ENCODE results near the gene PCNX1.

The PCNX1 gene

DNA sequence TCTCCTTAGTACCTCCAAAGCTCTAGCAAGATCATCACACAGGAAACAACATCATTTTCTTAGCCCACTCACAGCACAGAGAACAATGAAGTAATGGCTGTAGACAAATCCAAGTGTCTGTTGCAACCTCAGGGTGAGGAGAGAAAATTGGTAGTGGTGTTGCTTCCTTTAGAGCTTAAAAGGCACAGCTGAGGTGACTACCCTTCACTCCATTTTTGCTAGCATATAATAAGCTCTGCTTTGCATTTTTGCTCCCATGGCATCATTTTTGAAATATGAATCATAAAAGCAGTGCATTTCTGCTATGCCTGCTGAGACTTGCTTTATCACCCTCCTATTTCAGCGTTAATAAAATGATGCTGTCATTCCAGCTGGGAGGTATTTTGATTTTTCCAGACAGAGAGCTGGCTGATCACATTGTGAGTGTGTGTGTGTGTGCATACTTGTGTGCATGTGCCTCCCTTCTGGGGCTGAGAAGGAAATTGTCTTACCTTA lies 18.5 kb upstream of the PCNX1 start:
- no peak for DNase-seq (ENCODE audit: low spot score)

DNA sequence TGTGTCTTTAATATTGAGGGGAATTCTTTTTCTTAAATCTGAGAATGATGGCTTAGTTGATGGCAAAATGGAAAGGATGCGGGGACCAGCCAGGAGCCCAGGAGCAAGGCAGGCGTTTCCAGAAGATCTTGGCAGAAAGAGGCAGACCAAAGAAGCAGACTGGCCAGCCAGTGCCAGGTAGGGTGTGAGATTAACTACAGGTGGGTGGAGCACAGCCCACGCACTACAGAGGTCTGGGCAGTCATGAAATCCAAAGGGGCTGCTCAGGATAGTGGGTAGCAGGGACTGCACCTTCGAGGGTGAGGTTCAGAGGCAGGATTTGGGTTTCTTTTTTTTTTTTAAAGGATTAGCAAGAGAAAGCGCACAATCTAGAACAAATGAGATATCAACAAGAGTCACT lies 17.7 kb upstream of the PCNX1 start:
- no peak for DNase-seq (ENCODE audit: low spot score)

DNA sequence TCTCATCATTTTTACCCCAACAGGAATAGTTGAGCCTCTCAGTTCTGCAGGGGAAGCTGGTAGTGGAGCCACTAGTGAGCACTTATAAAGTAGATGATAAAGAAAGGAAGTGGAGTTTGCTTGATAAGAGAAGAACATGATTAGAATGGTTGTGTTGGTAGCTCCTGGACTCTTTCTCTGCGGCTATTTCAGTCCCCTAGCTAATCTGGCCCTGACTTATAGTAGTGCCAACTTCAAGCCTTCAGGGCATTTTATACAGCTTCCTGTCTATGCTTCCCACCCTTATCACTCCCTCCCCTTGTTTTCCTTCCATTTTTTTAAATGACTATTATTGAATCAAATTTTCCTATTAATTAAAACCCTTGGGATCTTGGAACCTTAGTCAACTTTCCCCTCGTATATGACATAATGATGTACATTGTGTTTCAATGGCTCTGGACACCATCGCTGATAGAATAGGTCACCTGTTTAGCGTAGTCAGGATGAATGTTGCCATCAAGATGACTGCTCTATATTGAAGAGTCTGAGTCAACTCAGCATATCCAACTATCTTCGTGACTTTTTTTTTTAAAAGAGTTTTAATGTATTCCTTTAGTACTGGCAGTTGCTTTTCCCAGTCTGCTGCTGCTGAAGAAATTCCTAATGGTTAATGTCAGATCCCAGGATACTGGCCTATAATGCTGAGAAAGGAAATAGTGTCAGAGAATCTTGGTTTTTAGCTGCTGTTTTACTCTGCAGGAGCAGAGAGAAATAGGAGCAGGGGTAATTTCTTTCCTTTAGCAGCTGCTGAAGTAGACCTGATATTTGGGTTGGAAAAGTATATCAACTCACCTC lies 16.2 kb upstream of the PCNX1 start:
- no peak for DNase-seq (ENCODE audit: low spot score)

DNA sequence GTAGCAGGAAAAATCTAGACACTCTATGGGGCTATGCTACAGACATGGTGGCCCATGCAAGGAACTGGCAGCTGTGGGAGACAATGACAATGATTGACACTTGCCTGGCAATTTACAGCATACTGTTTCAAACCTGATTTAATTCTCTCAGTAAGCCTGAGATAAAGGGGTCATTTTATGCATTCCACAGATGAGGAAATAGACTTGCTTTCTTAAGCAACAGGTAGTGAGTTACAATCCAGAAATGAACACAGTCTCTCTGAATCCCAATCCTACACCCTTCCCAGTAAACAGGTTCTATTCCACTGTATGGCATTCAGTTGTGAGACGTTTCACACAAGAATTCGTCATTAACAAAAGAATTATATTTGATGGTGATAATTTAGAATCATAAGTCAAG lies 15.5 kb upstream of the PCNX1 start:
- no peak for DNase-seq (ENCODE audit: low spot score)

DNA sequence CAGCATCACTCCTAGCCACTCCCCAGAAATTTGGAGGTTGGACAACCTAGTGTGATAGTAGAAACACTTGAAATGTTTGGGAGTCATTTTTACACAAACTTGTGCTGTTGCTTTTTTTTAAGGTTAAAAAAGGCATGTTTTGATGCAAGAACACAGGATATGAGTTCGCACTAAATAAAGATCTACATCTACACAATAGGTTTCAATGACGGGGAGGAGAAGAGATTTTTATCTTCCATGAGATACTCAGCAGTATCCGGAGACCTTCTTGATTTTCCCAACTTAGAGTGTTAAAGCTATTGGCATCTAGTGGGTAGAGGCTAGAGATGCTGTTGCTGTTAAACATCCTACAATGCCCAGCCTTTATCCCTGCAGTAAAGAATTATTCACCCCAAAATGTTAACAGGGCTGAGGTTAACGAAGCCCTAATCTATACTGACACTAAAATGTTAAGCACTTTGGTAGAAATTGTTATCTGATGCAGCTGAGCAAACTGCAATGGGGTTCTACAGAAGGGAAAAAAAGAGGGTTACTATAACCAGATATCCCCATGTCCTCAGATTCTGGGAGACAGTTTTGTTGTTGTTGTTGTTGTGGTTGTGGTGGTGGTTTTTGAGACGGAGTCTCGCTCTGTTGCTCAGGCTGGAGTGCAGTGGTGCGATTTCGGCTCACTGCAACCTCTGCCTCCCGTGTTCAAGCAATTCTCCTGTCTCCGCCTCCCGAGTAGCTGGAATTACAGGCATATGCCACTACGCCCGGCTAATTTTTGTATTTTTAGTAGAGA lies 14.0 kb upstream of the PCNX1 start:
- peak; percentile 43 for DNase-seq (ENCODE audit: low spot score)

DNA sequence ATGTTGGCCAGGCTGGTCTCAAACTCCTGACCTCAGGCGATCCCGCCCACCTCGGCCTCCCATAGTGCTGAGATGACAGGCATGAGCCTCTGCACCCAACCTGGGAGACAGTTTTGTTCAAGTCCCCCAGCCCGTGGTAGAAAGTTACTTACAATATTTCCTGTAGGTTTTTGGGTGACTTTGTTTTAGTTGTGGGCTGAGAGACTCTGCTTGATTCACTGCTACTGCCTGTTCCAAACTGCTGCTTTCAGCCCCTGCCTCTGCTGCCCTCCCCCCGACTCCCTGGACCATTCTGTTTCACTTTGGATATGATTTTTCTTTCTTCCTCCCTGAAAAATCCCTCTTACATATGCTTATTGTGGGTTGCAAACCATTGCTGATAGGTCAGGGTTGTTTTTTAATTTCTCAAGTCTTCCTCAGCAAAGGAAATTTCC lies 13.4 kb upstream of the PCNX1 start:
- no peak for DNase-seq (ENCODE audit: low spot score)

DNA sequence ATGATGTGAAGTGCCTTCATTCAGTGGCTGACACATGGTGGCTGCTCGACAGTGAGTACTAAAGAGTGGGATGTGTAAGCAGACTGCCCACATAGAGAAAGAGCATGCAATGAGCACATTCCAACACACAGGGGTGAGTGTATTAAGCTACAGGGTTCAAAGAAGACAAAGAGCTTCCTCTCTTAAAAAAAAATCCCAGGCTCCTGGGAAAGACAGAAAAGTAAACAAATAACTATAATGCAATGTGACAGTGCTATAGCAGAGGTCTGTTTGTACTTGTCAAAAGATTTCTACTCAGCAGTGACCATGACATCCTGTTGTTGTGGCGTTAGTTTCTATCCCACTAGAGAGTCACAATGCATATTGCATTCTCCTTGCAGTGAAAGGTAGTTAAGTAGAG lies 12.4 kb upstream of the PCNX1 start:
- DNase-seq (ENCODE audit: low spot score) = no peak

DNA sequence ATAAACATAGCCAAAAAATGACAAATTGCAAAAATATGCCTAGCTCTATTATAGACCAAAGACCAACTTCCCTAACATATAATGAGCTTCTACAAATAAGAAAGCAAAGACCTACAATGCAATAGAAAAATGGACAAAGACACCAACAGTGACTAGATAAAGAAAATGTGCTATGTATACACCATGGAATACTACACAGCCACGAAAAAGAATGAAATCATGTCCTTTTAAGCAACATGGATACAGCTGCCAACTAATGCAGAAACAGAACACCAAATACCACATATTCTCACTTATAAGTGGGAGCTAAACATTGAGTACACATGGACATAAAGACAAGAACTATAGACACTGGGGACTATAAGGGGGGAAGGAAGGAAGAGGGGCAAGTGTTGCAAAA lies 10.9 kb upstream of the PCNX1 start:
- no peak for DNase-seq (ENCODE audit: low spot score)

DNA sequence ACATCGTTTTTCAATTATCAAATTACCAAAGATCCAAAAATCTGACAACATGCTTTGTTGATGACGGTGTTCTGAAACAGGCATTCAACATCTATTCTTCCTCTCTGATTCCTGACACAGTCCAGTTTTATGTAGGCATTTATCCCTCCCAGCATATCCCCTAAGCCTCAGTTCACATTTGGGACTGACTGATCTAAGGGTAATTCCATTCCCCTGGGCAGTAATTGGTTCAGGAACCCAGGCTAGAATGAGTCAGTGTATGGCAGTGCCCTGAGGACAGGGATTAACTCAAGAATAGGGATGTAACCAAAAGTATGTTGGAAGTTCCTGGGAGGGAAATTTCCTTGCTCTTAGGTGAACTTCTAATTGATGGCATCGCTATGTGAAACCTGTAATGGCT lies 10.3 kb upstream of the PCNX1 start:
- no peak for DNase-seq (ENCODE audit: low spot score)

DNA sequence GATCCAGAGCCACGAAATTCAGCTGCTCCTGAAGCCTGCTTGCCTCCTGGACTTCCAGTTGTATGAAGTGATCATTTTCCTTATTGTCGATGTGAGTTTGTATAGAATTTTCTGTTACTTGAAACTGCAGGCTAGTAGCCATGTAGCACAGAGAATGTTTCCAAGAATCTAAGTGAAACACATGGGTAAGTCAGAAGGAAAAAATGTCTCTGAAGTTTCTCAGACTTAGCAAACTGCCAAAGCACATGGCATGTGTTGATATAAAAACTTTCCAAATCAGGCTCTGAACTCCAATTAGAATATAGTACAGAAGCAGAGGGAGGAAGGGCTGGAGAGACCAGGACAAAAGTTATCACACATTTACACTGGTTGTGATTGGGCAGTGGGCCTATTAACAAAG lies 9.8 kb upstream of the PCNX1 start:
- no peak for DNase-seq (ENCODE audit: low spot score)

DNA sequence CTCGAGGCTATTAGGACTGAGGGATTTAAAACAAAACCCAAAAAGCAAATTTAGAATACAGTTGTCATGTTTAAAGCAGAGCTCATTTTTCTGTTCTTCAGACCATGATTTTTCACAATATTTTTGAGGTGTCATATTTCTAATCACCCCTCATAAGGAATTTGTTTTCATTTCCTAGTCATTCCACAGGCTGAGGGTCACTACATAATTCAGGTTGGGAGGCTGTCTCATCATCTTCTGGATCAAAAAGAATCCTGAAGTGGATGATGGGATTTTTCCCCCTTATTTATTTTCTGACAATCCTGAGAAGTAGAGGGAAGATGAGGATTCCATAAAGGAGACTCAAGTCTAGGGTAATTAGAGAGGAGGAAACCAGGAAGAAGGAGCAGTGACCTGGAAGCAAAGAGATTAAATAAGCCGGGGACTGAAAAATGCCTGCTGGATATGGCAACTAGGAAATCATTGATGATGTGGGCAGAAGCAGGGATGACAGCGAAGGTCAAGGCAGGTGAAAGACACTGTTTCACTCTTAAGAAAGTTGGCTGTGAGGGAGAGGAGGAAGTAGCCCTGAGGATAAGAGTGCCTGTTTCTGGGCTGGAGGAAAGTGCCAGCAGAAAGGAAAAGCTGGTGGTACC lies 9.0 kb upstream of the PCNX1 start:
- DNase-seq (ENCODE audit: low spot score) = no peak

DNA sequence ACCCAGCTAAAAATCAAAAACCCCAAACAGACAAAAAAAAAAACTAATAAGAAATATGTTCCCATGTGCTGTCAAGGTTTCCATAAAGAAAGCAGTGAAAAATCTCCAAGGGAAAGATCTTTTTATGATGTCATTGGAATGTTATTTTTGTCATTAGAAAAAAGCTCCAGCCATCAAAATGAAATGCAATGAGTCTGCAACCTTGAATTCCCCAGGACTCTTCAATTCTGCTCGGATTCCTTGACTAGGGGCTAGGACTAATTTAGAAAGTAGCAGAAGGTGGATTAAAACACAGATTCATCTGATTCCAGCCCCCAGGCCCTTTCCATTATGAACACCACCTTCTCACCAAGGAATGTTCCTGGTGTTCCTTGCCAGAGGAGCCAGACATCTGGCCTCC lies 6.0 kb upstream of the PCNX1 start:
- no peak for DNase-seq (ENCODE audit: low spot score)

DNA sequence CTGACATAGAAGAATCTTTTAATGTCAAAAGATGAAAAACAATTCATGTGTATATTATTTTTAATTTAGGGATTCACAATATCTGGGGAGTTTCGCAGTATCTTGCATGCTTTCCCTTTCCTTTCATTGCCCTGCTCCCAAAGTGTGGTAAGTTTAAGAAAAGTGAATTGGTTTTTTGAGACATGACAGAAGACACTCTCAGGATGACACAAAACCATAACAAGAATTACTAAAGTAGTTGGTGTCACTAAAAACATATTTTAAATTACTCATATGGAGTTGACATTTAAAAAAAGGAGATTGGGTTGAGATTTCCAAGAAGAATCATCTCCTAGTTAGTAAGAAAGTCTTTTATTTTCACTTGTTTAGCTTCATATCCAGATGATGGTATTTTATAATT lies 5.1 kb upstream of the PCNX1 start:
- DNase-seq (ENCODE audit: low spot score) = peak; percentile 63

DNA sequence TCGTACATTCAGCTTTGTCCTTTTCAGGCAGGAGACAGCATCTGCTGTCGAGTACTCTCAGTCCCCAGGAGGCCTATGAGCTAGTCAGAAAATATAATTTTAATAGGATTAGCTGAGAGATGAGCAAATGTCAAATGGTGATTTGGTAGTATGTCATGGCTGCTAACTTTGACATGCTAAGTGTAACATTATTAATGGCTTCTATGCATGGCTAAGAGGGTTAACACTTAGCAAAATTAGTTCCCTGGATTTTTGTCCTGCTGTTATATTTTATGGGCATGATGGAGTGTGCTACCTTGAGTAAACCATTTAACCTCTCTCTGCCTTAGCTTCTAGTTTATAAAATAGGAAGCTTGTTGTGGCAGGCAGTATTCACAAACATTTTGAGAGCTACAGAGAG lies 2.9 kb upstream of the PCNX1 start:
- no peak for DNase-seq (ENCODE audit: low spot score)

DNA sequence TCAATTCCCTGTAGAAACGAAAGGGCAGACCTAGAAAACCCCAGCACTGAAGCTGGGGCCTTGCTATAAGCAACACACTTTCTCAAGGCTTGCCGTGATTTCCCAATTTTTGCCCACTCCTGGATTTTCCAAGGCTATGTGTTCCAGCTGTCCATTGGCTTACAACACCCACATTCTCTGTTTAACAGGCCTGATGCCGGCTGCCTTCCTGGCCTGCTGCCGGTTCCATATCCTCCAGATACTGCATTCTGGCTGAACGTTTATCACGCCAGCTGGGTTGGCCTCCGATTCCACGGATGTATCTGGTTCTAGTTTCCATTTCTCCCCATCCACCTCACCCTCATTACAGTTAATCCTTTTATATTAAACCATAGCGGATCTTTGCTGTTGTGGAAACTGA lies 2.0 kb upstream of the PCNX1 start:
- no peak for DNase-seq (ENCODE audit: low spot score)

DNA sequence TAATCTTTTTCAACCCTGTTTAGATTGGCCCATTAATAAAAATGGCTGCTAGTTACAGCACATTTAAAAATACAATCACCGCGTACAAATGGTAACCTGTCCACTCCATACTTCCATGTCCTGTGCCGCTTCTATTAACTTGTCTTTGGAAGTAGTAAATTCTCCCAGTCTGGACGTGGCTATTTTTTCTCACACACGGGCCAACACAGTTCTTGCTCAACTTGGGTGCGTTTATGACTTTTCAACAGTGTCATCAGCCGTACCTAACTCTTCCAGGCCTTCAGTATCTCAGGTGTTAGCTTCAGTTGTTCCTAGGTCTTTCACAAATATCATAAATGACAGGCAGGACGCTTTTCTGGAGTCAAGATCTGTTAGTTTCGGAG lies 475 bp upstream of the PCNX1 start:
- no peak for DNase-seq (ENCODE audit: low spot score)

DNA sequence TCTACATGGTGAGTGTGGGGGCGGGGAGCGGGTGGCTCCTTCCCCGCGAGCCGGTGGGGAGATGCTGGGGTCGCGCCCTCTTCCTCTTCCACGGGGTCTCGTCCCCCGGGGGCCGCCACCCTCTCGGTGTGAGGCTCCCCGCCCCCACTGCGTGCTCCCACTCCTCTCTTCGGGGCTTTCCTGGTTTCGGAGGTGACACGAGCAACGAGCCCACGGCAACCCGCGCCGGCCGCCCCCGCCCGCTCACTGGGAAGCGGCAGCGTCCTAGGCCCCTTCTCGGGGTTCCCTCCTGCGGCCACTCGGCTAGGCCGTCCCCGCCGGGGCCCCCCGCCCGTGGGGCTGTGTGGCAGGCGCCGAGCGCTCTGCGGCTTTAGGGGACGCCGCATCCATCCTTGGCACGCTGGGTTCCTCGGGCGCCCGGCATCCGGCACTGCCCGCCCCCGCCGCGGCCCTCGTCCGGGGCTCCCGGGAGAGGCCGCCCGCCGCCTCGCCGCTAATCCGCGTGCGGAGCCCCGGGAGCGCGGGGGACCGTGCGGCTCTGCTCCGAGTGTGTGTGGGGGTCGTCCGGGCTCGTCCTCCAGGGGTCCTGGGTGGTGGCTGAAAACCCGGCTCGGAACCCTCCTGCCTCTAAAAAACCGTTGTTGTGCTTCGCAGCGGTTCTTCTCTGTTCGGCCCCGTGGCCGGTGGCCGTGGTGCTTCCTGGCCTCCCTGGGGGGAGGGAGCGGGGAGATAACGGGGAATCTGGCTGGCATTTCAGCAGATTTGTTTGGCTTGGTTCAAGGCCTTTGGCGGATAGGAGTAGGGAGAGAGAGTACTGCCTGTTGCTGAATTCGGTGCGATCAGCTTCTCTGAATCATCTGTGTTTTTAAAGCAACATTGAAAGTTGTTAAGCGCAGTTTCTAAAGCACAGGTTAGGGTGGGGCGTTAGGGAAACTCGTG lies 1.0 kb downstream of the PCNX1 start:
- peak; percentile 46 for DNase-seq (ENCODE audit: low spot score)

DNA sequence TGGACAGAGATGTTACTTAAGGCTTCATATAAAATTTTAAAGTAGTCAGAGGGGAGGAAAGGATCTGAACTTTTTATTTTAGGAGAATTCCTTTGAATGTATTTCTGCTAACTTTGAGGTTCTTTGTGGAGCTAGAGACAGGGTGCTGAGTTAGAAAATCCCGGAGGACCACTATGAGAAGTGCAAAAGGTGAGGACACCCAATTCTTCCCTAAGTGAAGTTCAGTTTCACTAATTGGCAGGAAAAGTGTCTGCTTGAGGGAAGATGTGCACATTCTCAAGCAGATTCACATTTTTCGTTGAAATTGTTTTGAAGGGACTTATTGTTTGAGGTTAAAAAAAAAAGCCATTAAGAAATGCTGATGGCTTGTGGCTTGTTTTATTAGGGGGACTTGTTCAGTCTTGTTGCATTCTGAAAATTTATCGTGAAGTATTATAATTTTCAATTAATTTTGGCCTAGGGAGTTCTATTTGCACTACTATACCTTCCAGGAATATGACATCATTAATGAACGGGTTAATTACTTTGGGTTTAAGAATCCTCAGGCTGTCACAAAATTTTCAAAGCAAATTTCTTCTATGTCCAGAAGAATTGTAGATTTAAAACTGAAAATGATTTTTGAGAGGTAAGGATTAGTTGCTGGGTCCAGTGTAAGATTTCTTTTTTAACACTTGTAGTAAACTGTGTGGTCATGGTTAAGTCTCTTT lies 1.8 kb downstream of the PCNX1 start:
- no peak for DNase-seq (ENCODE audit: low spot score)

DNA sequence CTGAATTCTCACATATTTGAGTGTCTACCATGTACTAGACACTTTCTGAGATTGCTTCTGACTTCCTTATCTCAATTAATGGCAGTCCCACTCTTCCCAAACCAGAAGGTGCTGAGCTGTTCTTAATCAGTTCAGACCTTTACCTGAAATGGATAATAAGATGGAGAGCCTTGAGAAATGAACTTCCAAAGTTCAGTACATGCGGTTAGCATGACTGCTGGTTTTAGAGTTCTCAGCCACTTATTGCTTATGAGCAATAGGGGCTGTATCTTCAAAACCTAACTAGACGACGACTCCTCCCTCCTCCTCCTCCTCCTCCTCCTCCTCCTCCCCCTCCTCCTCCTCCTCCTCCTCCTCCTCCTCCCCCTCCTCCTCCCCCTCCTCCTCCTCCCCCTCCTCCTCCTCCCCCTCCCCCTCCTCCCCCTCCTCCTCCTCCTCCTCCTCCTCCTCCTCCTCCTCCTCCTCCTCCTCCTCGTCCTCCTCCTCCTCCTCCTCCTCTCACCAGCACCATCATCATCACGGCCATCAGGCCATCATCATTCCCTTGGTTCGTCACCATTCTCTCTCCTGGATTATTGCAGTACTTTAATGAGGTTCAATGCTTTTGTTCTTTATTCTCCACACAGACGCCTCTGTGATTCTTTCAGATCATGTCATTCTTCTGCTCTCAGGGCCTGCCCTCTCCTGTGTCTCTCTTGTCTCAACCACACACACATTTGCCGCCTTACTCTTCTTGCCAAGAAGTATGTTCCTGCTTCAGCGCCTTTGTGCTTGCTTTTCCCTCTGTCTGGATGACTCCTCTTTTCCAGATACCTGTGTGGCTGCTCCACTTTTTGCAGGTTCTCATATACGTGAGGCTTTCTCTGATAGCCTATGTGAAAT lies 2.7 kb downstream of the PCNX1 start:
- no peak for DNase-seq (ENCODE audit: low spot score)

DNA sequence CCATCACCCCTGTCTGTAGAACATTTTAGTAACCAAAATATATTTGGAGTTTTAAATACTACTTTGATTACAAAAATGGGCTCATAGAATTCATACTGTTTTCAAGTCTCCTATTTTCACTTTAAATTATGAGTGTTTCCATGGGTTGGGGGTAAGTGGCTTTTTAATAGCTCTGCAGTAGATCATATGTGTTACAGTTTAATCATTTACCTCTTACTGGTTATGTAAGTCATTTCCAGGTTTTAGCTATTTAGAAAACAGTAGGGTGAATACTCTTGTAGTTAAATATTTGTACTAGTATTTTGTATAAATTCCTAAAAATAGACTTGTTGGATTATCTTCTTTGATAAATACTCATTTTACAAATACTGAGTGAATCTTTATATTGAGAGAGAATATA lies 8.2 kb downstream of the PCNX1 start:
- DNase-seq (ENCODE audit: low spot score) = no peak

Measured in activated CD4-positive, alpha-beta T cell treated with anti-CD3 and anti-CD28 coated beads, Interleukin-2, Interleukin-4, amounts not matched to agents 100 ng/mL and 50 ng/mL, durations not matched to agents 16 hours and 8 hours (primary cell).